ENCODE data around the gene TGFBI.

The TGFBI gene

GRCh38 chr5:136048966-136049365, 20.2 kb downstream of the TGFBI start:
- DNase-seq: no peak

DNA sequence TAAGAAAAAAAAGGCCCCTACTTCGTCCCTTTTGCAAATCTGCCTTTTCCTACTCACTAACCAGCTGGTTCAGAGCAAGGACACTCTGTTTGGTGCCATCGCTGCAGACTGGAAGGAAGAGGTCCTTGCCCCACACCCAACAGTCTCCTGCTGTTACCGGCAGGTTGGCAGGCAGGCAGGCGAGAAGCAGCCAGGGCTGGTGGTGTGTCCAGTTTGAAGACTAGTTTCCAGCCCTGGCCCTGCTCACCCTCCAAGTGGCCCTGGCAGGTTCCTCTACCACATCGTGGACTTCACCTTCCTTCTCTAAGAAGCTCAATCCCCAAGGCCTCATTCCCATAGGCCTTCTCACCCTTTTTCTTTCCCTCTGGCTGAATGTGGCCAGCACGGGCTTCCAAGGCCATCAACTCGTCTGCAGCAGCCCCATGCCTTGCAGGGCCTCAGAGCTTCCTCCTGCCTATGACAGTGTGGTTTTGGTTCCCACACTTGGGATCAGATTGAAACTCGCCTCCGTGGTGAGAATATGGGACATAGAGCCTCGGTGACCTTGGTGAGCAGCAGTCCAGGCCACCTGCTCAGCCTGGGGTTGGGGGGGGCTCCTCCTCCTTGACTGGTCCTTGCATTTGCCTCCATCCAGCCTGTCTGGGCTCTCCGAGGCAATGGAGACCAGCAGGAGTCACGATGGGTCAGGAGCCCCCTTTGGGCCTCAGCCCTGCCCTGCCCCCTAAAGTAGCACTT, 22.9 kb downstream of the TGFBI start:
- no peak for DNase-seq

- no peak for DNase-seq
These were observed 24.0 kb downstream of the TGFBI start for GRCh38 chr5:136052692-136053335.

DNA sequence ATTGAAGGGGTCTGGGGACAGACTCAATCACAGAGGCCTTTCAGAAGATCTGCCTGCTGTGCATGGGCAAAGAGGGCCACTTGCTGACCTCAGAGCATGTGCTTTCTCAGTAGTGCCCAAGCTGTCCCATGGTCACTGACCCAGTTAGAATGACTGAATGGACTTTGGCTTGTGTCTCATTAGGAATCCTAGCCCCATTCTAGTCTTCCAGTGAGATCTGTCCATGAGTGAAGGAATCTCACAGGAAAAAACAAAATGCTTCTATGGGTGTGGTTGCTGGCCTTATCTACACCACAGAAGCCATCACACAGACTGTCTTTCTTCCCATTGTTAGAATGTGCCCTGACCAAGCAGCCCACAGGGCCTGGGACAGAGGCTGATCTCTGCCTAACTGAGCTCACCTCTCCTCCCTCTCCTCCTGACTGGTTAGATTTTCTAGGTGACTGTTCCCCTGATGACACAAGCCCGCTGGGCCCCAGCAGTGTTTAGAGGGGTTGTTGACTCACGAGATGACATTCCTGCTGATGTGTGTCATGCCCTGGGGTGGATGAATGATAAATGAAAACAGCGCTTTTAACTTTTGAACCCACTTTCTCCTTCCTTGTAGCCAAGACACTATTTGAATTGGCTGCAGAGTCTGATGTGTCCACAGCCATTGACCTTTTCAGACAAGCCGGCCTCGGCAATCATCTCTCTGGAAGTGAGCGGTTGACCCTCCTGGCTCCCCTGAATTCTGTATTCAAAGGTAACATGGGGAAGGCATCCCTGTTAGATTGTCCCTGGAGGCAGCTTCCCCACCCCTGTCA, 24.8 kb downstream of the TGFBI start:
- DNase-seq: peak; percentile 95

DNA sequence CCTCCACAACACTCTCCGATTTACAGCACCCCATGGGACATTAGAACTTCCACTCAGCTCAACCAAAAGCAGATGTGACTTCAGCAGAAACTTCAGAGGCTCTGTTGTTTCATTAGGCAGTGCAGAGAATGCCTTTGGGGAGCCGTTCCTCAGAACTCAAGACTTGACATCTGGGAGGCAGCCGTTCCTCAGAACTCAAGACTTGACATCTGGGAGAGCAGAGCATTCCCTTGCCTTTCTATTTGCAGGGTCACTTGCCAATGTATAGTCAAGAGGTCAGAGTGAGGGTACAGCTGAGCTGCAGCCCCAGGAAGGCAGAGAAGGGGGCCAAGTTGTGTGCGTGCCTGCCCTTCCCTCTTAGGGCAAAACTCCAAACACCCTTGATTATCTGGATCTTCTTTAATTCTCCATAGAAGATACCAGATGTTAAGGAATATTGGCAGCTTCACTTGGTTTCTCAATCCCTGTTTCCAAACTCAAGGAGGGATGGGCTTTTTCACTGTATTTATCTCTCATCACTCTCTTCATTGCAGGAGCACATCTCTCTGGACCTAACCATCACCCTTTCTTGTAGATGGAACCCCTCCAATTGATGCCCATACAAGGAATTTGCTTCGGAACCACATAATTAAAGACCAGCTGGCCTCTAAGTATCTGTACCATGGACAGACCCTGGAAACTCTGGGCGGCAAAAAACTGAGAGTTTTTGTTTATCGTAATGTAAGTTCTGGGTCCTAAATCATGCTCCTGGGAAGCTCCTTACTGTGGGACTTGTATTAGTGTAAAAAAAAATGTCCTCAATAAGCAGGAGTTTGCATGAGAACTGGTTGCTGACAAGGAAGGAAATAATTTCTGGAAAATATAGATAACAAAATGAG, 25.6 kb downstream of the TGFBI start:
- peak; percentile 46 for DNase-seq

DNA sequence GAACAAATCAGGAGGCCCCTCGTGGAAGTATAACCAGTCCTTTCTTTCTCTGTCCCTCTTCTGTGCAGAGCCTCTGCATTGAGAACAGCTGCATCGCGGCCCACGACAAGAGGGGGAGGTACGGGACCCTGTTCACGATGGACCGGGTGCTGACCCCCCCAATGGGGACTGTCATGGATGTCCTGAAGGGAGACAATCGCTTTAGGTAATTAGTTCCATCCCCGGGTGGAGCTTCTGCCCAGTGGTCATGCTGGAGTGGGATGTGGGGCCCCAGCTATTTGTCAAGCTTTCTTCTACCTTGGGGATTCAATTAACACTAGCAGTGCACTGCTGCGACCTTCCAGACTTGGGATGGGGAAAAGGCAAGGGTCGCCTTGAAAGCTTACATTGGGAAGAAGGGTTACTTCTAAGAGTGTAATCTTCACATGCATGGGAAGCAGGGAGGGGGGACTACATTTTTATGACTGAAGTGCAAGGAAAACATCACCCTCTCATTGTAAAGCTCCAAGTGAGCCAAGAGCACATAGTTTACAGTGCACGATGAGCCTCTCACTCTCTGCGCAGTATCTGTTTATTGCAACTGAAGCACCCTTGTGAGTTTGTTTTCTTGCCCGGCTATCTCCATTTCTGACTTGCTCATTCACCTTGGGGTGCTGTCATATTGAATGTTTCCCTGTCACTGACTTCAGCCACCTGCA, 27.0 kb downstream of the TGFBI start:
- no peak for DNase-seq

- DNase-seq: no peak
These were observed 27.5 kb downstream of the TGFBI start for GRCh38 chr5:136056336-136056735.

DNA sequence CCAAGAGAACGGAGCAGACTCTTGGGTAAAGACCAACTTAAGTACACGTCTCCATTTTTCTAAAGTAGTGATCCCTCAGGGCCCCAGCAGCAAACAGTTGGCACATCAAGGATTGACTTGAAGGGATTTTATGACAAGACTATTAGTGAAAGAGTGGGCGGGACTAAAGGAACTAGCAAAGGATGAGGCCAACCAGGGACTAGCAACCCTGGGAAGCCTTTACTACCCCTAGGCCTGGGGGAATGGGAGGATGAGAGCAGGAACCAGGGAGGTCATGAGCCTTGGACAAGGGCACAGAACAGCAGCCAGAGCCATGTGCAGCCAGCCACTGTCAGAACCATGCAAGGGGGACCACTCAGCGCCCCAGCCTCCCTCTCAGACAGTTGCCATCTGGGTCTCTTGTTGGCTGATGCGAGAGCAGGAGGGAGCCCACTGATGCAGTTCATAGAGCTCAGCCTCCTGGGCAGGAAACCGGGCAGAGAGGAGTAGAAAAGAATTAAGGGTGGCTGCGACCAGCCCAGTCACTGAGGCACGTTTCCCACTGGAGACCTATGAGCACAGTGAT, 28.1 kb downstream of the TGFBI start:
- no peak for DNase-seq

GRCh38 chr5:136057401-136058038, 28.7 kb downstream of the TGFBI start:
- peak; percentile 30 for DNase-seq

DNA sequence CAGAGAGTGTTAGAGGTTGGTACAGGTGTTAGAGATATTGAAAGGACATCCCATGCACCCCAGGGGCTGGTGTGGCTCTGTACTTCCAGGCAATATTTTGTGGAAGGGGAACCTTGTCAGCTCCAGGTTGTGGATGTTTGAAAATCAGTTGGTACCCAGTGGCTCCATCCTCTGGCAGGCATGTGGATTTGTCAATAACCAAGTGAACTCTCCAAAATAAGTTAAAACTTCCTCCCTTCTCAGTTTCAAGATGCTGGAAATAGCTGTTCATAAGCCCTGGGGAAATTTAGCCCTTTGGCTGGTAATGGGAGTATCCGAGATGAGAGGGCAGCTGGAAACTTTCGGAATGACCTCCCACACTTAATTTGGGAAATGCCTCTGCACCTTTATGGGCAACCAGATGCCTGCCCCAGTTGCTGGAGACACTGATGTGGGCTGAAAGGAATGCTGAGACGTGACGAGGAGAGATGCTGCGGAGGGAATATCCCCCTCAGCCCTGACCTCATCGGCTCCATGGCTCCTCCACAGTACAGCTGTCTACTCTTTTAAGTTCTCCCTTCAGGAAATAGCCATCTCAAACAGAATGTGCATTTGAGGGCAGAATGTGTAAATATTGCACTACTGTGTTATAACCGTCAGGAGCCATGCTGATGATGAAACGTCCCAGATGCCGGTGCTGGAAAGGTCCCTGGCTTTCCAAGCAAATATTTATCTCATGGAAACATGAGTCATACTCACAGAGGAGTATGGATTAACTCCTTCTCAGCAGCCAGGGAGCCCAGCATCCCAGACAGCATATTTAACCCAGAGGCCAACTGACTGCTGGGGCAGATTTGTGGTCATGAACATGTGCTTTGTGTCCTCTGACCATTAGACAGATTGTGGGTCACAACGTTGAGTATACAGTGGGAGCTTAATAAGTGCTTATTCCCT, 29.5 kb downstream of the TGFBI start:
- peak; percentile 98 for DNase-seq

DNA sequence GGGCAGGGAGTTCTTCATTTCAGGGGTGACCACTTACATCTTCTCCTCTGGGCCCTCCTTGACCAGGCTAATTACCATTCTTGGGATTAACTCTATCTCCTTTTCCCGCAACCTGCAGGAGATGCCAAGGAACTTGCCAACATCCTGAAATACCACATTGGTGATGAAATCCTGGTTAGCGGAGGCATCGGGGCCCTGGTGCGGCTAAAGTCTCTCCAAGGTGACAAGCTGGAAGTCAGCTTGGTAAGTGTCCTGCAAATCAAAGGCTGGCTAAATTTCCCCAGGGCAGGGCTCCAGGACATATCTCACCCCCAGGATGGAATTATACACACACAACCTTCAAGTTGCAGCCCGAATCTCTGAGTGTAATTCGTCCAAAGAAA, 30.2 kb downstream of the TGFBI start:
- DNase-seq: no peak

- DNase-seq: no peak
These were observed 32.2 kb downstream of the TGFBI start for GRCh38 chr5:136060963-136061362.

DNA sequence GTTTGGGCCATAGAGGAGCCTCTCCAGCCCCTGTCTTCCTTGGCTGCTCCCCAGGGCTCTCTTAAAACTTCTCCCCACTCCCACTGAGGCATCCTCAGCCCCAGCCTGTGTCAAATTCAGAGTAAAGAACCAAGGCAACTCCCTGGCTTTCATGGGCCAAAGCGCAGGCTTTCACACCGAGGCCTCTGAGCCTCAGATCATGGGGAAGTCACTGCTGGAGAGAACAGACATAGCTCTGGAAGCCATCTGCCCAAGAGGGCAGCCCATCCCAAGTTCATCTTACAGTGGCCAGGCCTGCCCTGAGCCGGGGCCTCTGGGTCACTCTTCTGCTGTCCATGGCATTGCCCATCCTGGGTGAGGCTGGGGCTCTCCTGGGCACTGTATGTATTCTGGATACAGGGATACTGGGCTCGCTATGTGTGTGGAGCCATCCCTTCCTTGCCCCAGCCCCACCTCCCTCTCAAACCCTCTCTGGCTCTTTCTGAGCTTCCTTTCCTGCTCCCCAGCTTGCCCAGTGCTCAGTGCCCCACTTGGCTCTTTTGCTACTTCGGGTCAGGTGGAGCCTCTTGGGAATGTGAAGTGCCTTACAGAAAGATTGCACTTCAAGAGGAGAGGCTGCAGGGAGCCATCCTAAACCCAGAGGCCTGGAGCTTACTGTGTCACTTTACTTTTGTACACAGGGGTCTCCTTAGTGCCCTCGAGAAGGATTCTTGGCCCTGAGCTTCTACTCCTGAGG, 33.0 kb downstream of the TGFBI start:
- DNase-seq: no peak

- peak; percentile 50 for DNase-seq
These were observed 33.8 kb downstream of the TGFBI start for GRCh38 chr5:136062366-136063274.

- DNase-seq: no peak
These were observed 35.1 kb downstream of the TGFBI start for GRCh38 chr5:136063778-136064465.

DNA sequence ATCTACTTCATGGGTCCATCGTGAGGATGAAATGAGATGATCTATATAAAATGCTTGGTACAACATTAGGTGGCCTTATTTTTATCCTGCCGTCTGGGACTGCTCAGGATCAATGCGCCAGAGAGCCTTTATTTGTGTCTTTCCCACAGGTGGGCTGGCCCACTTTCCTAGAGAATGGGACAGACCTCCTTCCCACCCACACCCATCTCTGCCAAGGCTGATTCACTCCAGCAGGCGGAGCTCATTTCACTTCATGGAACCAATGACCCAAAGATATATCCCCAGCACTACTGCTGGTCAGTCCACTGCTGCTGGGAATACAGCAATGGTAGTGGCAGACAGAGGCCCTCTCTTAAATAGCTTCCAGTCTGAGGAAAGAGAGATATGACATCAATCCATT, 35.7 kb downstream of the TGFBI start:
- DNase-seq: no peak

DNA sequence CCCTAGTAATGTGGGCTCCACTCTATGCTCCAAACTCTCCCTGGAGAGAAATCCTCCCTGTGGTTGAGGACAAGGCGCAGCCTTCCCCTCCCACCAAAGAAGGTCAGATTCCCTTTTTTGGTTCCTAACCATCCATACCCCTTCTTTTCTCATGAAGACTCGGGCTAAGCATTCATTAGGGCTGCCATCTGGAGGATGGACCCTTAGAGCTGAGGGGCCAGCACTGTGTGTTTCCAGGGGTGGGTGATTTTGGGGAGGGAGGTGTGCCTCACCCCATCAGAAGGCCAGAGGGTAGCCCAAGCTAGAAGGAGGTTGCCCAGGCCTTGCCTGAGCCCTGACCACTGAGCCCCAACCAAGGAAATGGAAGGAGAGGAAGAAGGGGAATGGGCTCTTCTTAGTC, 36.8 kb downstream of the TGFBI start:
- no peak for DNase-seq

Measured in HCEC 1CT (cell line).